K562 (cell line): ENCODE results near the gene SECISBP2. TPM values are rescaled to one million over a fixed set of nuclear protein-coding genes. Genes with fewer than 3 reads are reported as not detected.
A peak's percentile ranks its signal among the peaks of the same experiment; 100 is the strongest.

Experiments used
- ATF7 ChIP-seq: fragments of 450-650 bp; IDR thresholded peaks from 2 replicates; pipeline ENCODE4 v1.7.1; 2014; ENCODE audit warnings: mild to moderate bottlenecking, moderate library complexity
- BCOR ChIP-seq: fragments of 450-650 bp; IDR thresholded peaks from 2 replicates; pipeline ENCODE4 v1.6.1; 2016
- COPS2 ChIP-seq: fragments of 450-650 bp; conservative IDR thresholded peaks from 2 replicates; pipeline ENCODE4 v1.6.1; 2016; ENCODE audit warnings: mild to moderate bottlenecking, moderate library complexity
- ESRRB ChIP-seq: fragments of 250-450 bp; sonication (Bioruptor Pico); IDR thresholded peaks from 2 replicates; pipeline ENCODE4 v1.5.0; 2020; ENCODE audit warnings: mild to moderate bottlenecking, moderate library complexity, borderline replicate concordance
- HEY1 ChIP-seq: fragments of 250-450 bp; sonication (Bioruptor Pico); IDR thresholded peaks from 2 replicates; pipeline ENCODE4 v1.5.0; 2020; ENCODE audit warnings: mild to moderate bottlenecking, moderate library complexity, borderline replicate concordance
- KDM5B ChIP-seq: fragments of 200-600 bp; sonication (generic); IDR thresholded peaks from 2 replicates; pipeline ENCODE4 v1.6.1; 2012; ENCODE audit warnings: low read depth, mild to moderate bottlenecking, moderate library complexity, low read length, control low read depth, inconsistent platforms; ENCODE audit not compliant: insufficient replicate concordance
- KLF13 ChIP-seq: fragments of 450-650 bp; IDR thresholded peaks from 2 replicates; pipeline ENCODE4 v1.6.1; 2016; ENCODE audit warnings: missing genetic modification characterization, low read depth, mild to moderate bottlenecking, missing compliant biosample characterization, moderate library complexity, borderline replicate concordance
- POLR3A ChIP-seq: IDR thresholded peaks from 2 replicates; pipeline ENCODE4 v1.6.1; 2011; ENCODE audit warnings: borderline replicate concordance, mild to moderate bottlenecking, moderate library complexity; ENCODE audit not compliant: insufficient read length, insufficient read depth; ENCODE audit errors: extremely low read depth
- SMARCC2 ChIP-seq: fragments of 450-650 bp; IDR thresholded peaks from 2 replicates; pipeline ENCODE4 v1.6.1; 2017; ENCODE audit warnings: antibody characterized with exemption, moderate library complexity, mild to moderate bottlenecking, low read depth
- ZBED1 ChIP-seq: IDR thresholded peaks from 2 replicates; pipeline ENCODE4 v1.6.1; 2014
- ZKSCAN1 ChIP-seq: fragments of 150-350 bp; IDR thresholded peaks from 2 replicates; pipeline ENCODE4 v1.6.1; 2016; ENCODE audit warnings: low read depth, low read length
- ZNF212 ChIP-seq: fragments of 450-650 bp; formaldehyde crosslinking; IDR thresholded peaks from 2 replicates; pipeline ENCODE4 v1.4.0; 2020; ENCODE audit warnings: mild to moderate bottlenecking
- ZNF217 ChIP-seq: sonication (generic); formaldehyde crosslinking; IDR thresholded peaks from 2 replicates; pipeline ENCODE4 v1.8.0; 2022; ENCODE audit warnings: mild to moderate bottlenecking, missing genetic modification reagents
- ZZZ3 ChIP-seq: fragments of 450-650 bp; IDR thresholded peaks from 2 replicates; pipeline ENCODE4 v1.6.1; 2016; ENCODE audit warnings: antibody characterized with exemption, mild to moderate bottlenecking, moderate library complexity
- polyA plus RNA-seq, 8 experiments: library from polyadenylated mRNA; depleted of rRNA in 4 of 8; stranded (reverse) in 5 of 8; unstranded in 3 of 8; fragments of >200 nt; fragmentation: Nextera tagmentation in 2 of 8; fragmentation: Illumina TruSeq in 1 of 8; extraction: Ambion mirVana in 2 of 8; extraction: Trizol in 1 of 8; gene quantifications; 2 replicates each; pipeline versions ENCODE4 v1.2.1 to v1.2.3, GENCODE V29; 2011 to 2014; ENCODE audit warnings: inconsistent platforms in 1 of 8, missing spikeins in 1 of 8
- total RNA-seq, 7 experiments: library from RNA; depleted of rRNA in 6 of 7; stranded (reverse); fragments of >200 nt in 6 of 7; fragmentation: Illumina TruSeq in 2 of 7; extraction: Trizol in 2 of 7; gene quantifications; 2 replicates each; pipeline versions ENCODE4 v1.2.1 to v1.2.3, GENCODE V29; 2011 to 2021; ENCODE audit warnings: low replicate concordance in 1 of 7
- TF ChIP-seq, protein P1 (sequence below): fragments of 450-650 bp; IDR thresholded peaks from 2 replicates; pipeline ENCODE4 v1.7.1; 2018; ENCODE audit warnings: mild to moderate bottlenecking, low read depth; ENCODE audit not compliant: partially characterized antibody
- TF ChIP-seq, protein P2 (sequence below): fragments of 250-450 bp; sonication (Bioruptor Pico); IDR thresholded peaks from 2 replicates; pipeline ENCODE4 v1.8.0; 2022; ENCODE audit warnings: inconsistent platforms, mild to moderate bottlenecking, moderate library complexity, borderline replicate concordance
- TF ChIP-seq, protein P3 (sequence below): sonication (generic); formaldehyde crosslinking; IDR thresholded peaks from 2 replicates; pipeline ENCODE4 v1.8.1; 2023; ENCODE audit warnings: mild to moderate bottlenecking, missing genetic modification reagents
- TF ChIP-seq, protein P4 (sequence below): sonication (generic); formaldehyde crosslinking; IDR thresholded peaks from 2 replicates; pipeline ENCODE4 v1.4.0; 2020; ENCODE audit warnings: mild to moderate bottlenecking, missing genetic modification reagents

SECISBP2 gene
- total and polyA plus RNA-seq, 9 of the 15 experiments (the other 6 are each of a cell fraction or from before 2014, with no cell fraction given), result 3.2 to 41.6 (median 26.1) TPM

DNA sequence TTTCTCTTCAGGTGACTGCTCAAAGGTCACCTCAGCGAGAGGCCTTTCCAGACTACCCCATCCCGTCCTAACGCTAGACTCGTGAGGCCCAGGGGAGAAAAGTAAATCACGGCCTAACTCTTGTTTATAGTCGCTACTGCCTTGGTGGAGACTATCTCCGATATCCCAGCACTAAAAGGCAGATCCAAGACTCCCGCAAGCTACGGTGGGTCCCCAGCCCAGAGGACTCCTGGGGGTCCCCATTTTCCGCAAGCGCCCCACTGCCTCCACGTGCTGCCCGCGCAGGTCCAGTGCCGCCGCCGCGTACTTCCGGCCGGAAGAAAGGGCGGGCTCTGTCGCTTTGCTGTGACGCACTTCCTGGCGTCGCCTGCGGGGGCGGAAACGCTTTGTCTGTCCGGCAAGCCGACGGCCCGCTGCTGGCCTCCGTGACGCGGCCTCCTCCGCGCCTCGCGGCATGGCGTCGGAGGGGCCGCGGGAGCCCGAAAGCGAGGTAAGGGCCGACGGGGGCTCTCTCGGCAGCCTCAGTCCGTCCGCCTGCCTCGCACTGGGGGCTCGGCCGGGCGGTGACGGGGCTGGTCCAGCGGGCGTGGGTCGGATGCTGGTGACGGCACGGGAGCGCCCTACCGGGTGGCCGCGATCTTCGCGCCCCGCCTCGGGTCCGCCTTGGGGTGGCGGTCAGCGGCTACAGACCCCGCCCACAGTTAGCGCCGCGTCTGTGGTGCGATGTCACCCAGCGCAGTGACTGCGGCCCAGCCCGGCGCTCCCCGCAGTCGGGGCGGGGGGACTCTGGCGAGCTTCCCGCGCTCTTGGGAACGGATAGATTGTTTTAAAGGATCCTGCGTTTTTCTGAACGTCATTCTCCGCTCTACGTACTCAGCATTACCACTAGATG, at the start of gene SECISBP2 (continued):
- TF ChIP-seq POLR3A (no peak), ZKSCAN1 (no peak), ZBED1 (0 out of 2 replicates have a peak, but pooled peaks have one; percentile 28), BCOR (no peak), KDM5B (peak; percentile 83), HEY1 (CRISPR knock-in tag) (no peak), ESRRB (CRISPR knock-in tag) (no peak), COPS2 (no peak), ZNF212 (no peak), ZZZ3 (no peak), ATF7 (peak; percentile 91), SMARCC2 (no peak), ZNF217 (CRISPR knock-in tag) (no peak), KLF13 (tag) (no peak)
- TF ChIP-seq, protein P1, sequence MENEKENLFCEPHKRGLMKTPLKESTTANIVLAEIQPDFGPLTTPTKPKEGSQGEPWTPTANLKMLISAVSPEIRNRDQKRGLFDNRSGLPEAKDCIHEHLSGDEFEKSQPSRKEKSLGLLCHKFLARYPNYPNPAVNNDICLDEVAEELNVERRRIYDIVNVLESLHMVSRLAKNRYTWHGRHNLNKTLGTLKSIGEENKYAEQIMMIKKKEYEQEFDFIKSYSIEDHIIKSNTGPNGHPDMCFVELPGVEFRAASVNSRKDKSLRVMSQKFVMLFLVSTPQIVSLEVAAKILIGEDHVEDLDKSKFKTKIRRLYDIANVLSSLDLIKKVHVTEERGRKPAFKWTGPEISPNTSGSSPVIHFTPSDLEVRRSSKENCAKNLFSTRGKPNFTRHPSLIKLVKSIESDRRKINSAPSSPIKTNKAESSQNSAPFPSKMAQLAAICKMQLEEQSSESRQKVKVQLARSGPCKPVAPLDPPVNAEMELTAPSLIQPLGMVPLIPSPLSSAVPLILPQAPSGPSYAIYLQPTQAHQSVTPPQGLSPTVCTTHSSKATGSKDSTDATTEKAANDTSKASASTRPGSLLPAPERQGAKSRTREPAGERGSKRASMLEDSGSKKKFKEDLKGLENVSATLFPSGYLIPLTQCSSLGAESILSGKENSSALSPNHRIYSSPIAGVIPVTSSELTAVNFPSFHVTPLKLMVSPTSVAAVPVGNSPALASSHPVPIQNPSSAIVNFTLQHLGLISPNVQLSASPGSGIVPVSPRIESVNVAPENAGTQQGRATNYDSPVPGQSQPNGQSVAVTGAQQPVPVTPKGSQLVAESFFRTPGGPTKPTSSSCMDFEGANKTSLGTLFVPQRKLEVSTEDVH, result peak; percentile 94
- TF ChIP-seq, protein P2, sequence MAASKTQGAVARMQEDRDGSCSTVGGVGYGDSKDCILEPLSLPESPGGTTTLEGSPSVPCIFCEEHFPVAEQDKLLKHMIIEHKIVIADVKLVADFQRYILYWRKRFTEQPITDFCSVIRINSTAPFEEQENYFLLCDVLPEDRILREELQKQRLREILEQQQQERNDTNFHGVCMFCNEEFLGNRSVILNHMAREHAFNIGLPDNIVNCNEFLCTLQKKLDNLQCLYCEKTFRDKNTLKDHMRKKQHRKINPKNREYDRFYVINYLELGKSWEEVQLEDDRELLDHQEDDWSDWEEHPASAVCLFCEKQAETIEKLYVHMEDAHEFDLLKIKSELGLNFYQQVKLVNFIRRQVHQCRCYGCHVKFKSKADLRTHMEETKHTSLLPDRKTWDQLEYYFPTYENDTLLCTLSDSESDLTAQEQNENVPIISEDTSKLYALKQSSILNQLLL, result no peak
- TF ChIP-seq, protein P3, sequence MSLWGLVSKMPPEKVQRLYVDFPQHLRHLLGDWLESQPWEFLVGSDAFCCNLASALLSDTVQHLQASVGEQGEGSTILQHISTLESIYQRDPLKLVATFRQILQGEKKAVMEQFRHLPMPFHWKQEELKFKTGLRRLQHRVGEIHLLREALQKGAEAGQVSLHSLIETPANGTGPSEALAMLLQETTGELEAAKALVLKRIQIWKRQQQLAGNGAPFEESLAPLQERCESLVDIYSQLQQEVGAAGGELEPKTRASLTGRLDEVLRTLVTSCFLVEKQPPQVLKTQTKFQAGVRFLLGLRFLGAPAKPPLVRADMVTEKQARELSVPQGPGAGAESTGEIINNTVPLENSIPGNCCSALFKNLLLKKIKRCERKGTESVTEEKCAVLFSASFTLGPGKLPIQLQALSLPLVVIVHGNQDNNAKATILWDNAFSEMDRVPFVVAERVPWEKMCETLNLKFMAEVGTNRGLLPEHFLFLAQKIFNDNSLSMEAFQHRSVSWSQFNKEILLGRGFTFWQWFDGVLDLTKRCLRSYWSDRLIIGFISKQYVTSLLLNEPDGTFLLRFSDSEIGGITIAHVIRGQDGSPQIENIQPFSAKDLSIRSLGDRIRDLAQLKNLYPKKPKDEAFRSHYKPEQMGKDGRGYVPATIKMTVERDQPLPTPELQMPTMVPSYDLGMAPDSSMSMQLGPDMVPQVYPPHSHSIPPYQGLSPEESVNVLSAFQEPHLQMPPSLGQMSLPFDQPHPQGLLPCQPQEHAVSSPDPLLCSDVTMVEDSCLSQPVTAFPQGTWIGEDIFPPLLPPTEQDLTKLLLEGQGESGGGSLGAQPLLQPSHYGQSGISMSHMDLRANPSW (CRISPR knock-in tag), result peak; percentile 94; the same call in 1 of the 2 replicates
- TF ChIP-seq, protein P4, sequence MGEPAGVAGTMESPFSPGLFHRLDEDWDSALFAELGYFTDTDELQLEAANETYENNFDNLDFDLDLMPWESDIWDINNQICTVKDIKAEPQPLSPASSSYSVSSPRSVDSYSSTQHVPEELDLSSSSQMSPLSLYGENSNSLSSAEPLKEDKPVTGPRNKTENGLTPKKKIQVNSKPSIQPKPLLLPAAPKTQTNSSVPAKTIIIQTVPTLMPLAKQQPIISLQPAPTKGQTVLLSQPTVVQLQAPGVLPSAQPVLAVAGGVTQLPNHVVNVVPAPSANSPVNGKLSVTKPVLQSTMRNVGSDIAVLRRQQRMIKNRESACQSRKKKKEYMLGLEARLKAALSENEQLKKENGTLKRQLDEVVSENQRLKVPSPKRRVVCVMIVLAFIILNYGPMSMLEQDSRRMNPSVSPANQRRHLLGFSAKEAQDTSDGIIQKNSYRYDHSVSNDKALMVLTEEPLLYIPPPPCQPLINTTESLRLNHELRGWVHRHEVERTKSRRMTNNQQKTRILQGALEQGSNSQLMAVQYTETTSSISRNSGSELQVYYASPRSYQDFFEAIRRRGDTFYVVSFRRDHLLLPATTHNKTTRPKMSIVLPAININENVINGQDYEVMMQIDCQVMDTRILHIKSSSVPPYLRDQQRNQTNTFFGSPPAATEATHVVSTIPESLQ (CRISPR knock-in tag), result peak; percentile 71; the same call in 1 of the 2 replicates
